ENCODE results near the gene IMP3. TPM values are rescaled to one million over a fixed set of nuclear protein-coding genes. Genes with fewer than 3 reads are reported as not detected.

Gene IMP3
- polyA plus RNA-seq, 1 donor from 2014 or later = 147 TPM

- Histone ChIP-seq H3K27me3 (ENCODE audit: insufficient read depth, low read depth, low read length) (no peaks in the 10 kb centered on the region), H4K20me1 (ENCODE audit: insufficient read depth) (no peaks in the 10 kb centered on the region), H3K4me2 (ENCODE audit: low read length) (no peak overlapping the region), H3K27ac (ENCODE audit: low read length) (no peak overlapping the region), H3K9me3 (ENCODE audit: low read length) (no peaks in the 10 kb centered on the region), H3K36me3 (ENCODE audit: insufficient read depth, low read length) (no peaks in the 10 kb centered on the region), H2AFZ (ENCODE audit: low read depth, low read length) (no peak overlapping the region), H3K4me3 (ENCODE audit: low read length) (no peak overlapping the region), H3K9me2 (ENCODE audit: insufficient read depth, low read length) (no peaks in the 10 kb centered on the region), H3F3A (ENCODE audit: insufficient read depth, low read length, poor library complexity, severe bottlenecking) (no peaks in the 10 kb centered on the region), H3K9ac (ENCODE audit: low read length) (no peak overlapping the region), H3K79me2 (replicated peaks; ENCODE audit: insufficient read depth, low read length) (no peaks in the 10 kb centered on the region)
- TF ChIP-seq TAF1 (IDR thresholded peaks at IDR 0.05; ENCODE audit: low read depth) (no peak), EP300 (conservative IDR thresholded peaks at IDR 0.05; ENCODE audit: poor library complexity, severe bottlenecking) (no peak), SMC3 (conservative IDR thresholded peaks at IDR 0.05; ENCODE audit: poor library complexity) (no peak), EZH2 (IDR thresholded peaks at IDR 0.05; ENCODE audit: borderline replicate concordance, insufficient read depth, low read length, poor library complexity, severe bottlenecking) (no peak), POLR2AphosphoS5 (IDR thresholded peaks at IDR 0.05) (no peak), MXI1 (conservative IDR thresholded peaks at IDR 0.05; ENCODE audit: poor library complexity, severe bottlenecking) (no peak), RAD21 (conservative IDR thresholded peaks at IDR 0.05) (no peak)
- TF ChIP-seq, protein P1, sequence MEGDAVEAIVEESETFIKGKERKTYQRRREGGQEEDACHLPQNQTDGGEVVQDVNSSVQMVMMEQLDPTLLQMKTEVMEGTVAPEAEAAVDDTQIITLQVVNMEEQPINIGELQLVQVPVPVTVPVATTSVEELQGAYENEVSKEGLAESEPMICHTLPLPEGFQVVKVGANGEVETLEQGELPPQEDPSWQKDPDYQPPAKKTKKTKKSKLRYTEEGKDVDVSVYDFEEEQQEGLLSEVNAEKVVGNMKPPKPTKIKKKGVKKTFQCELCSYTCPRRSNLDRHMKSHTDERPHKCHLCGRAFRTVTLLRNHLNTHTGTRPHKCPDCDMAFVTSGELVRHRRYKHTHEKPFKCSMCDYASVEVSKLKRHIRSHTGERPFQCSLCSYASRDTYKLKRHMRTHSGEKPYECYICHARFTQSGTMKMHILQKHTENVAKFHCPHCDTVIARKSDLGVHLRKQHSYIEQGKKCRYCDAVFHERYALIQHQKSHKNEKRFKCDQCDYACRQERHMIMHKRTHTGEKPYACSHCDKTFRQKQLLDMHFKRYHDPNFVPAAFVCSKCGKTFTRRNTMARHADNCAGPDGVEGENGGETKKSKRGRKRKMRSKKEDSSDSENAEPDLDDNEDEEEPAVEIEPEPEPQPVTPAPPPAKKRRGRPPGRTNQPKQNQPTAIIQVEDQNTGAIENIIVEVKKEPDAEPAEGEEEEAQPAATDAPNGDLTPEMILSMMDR (IDR thresholded peaks at IDR 0.05; ENCODE audit: poor library complexity, severe bottlenecking) = no peak
- TF ChIP-seq, protein P2, sequence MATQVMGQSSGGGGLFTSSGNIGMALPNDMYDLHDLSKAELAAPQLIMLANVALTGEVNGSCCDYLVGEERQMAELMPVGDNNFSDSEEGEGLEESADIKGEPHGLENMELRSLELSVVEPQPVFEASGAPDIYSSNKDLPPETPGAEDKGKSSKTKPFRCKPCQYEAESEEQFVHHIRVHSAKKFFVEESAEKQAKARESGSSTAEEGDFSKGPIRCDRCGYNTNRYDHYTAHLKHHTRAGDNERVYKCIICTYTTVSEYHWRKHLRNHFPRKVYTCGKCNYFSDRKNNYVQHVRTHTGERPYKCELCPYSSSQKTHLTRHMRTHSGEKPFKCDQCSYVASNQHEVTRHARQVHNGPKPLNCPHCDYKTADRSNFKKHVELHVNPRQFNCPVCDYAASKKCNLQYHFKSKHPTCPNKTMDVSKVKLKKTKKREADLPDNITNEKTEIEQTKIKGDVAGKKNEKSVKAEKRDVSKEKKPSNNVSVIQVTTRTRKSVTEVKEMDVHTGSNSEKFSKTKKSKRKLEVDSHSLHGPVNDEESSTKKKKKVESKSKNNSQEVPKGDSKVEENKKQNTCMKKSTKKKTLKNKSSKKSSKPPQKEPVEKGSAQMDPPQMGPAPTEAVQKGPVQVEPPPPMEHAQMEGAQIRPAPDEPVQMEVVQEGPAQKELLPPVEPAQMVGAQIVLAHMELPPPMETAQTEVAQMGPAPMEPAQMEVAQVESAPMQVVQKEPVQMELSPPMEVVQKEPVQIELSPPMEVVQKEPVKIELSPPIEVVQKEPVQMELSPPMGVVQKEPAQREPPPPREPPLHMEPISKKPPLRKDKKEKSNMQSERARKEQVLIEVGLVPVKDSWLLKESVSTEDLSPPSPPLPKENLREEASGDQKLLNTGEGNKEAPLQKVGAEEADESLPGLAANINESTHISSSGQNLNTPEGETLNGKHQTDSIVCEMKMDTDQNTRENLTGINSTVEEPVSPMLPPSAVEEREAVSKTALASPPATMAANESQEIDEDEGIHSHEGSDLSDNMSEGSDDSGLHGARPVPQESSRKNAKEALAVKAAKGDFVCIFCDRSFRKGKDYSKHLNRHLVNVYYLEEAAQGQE (IDR thresholded peaks at IDR 0.05; ENCODE audit: borderline replicate concordance) = no peak
Observed at GRCh38 chr15:75620058-75620820, 19.8 kb downstream of the IMP3 start.

DNA sequence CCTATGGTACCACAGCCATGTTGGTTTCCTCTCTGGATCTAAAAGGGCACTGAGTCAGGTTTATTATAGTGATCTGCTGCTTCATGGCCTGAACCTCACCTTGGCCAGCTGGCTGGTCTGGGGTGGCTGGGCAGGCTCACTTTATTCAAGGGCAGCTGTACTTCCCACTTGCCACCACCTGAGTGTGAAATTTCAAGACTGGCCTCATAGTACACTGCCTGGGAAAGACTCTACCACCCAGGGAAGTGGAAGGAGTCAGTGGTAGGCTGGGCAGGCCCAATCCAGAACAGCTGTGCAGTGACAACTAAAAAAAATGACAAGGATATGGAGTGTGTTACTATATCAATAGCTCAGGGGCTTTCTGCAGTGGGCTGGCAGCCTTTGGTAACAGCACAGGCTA is 23.3 kb downstream of the IMP3 start:
- Histone ChIP-seq H3K36me3 (ENCODE audit: insufficient read depth, low read length) (no peaks in the 10 kb centered on the region), H3F3A (ENCODE audit: insufficient read depth, low read length, poor library complexity, severe bottlenecking) (no peaks in the 10 kb centered on the region), H3K9me3 (ENCODE audit: low read length) (no peaks in the 10 kb centered on the region), H3K4me3 (ENCODE audit: low read length) (no peak overlapping the region), H3K27me3 (ENCODE audit: insufficient read depth, low read depth, low read length) (no peaks in the 10 kb centered on the region), H3K4me2 (ENCODE audit: low read length) (no peak overlapping the region), H3K9ac (ENCODE audit: low read length) (no peak overlapping the region), H3K27ac (ENCODE audit: low read length) (no peak overlapping the region), H2AFZ (ENCODE audit: low read depth, low read length) (no peak overlapping the region), H3K9me2 (ENCODE audit: insufficient read depth, low read length) (no peaks in the 10 kb centered on the region), H3K79me2 (replicated peaks; ENCODE audit: insufficient read depth, low read length) (no peaks in the 10 kb centered on the region), H4K20me1 (ENCODE audit: insufficient read depth) (no peaks in the 10 kb centered on the region)
- TF ChIP-seq SMC3 (conservative IDR thresholded peaks at IDR 0.05; ENCODE audit: poor library complexity) (no peak), MXI1 (conservative IDR thresholded peaks at IDR 0.05; ENCODE audit: poor library complexity, severe bottlenecking) (no peak), TAF1 (IDR thresholded peaks at IDR 0.05; ENCODE audit: low read depth) (no peak), EP300 (conservative IDR thresholded peaks at IDR 0.05; ENCODE audit: poor library complexity, severe bottlenecking) (no peak), RAD21 (conservative IDR thresholded peaks at IDR 0.05) (no peak), EZH2 (IDR thresholded peaks at IDR 0.05; ENCODE audit: borderline replicate concordance, insufficient read depth, low read length, poor library complexity, severe bottlenecking) (no peak), POLR2AphosphoS5 (IDR thresholded peaks at IDR 0.05) (no peak)
- TF ChIP-seq, protein P1 (IDR thresholded peaks at IDR 0.05; ENCODE audit: poor library complexity, severe bottlenecking) = no peak
- TF ChIP-seq, protein P2 (IDR thresholded peaks at IDR 0.05; ENCODE audit: borderline replicate concordance) = no peak
